Activated gamma-delta T cell (primary cell): ENCODE measurements around the gene FBXO21.
"Not testable (repeated sequence)": the region's sequence is repeated elsewhere in the genome, so short reads cannot be mapped to it uniquely, and the experiment has no call there.

Experiments
- DNase-seq: peaks from one replicate; lab custom pipeline; 2025; lab: John Stamatoyannopoulos, UW

The FBXO21 gene

DNA sequence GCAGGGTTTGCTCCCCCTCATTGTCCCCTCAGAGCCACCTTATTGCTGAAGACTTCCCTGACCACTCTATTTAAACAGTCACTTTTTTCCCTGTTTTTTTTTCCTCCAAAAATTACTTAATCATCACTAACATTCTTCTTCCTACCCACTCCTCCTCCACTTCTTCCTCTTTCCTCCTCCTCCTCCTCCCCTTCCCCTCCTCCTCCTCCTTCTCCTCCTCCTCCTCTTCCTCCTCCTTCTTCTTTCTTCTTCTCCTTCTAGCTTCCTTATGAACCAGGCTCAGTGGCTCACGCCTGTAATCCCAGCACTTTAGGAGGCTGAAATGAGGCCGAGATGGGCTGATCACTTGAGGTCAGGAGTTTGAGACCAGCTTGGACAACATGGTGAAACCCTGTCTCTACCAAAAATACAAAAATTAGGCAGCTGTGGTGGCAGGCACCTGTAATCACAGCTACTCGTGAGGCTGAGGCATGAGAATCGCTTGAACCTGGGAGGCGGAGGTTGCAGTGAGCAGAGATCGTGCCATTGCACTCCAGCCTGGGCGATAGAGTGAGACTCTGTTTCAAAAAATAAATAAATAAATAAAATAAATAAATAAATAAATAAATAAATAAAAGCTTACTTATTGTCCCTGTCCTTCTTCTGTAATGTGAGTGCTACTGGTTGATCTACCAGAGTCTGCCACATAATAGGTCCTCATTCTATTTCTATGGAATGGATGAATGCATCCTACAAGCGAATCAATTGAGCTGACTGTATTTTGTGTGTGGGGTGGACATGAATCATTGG is 9.9 kb upstream of the FBXO21 start:
- not testable (repeated sequence) for DNase-seq

GRCh38 chr12:117196334-117196733 is 6.1 kb upstream of the FBXO21 start:
- not testable (repeated sequence) for DNase-seq

- not testable (repeated sequence) for DNase-seq
These were observed 4.8 kb upstream of the FBXO21 start for GRCh38 chr12:117195027-117195426.

DNA sequence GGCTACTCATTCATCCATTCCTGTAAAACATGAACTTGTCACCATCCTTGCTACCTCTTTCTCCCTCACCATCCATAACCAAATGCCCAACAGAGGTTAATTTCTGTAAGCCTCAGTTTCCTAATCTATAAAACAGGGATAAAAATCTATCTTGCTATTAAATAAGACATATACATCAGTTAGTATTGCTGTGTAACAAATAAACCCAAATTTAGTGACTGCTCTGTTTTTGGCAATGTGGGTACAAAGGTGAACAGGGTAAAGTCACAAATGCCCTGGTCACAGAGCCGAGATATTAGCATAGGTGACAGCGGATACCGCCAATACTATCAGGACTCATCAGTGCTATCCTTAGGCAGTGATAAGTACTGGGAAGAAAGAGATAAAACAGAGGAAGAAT is 3.6 kb upstream of the FBXO21 start:
- no peak for DNase-seq

DNA sequence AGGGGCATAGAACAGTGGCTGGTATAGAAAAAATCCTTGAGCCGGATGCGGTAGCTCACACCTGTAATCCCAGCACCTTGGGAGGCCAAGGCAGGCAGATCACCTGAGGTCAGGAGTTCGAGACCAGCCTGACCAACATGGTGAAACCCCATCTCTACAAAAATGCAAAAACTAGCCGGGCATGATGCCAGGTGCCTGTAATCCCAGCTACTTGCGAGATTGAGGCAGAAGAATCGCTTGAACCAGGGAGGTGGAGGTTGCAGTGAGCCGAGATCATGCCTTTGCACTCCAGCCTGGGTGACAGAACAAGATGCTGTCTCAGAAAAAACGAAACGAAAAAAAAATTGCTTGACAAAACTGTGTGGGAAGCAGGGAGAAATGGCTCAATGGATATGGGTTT is 2.3 kb upstream of the FBXO21 start:
- not testable (repeated sequence) for DNase-seq

DNA sequence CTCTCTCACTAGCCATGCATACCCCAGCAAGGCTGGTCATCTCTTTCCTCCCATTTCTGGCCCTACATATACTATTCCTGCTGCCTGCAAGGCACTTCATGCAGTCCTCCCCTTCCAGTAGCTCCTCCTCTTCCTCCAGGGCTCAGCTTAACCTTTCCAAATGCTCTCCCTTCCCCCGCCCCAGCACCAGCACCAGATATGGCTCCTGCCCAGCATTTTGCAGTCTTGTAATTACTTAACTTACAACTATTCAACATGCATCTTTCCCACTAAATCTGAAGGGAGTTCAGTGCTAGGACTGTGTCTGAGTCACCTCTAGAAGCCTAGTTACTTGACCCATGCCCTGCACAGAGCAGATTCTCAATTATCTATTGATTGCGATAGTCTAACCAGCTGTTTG is 1.8 kb upstream of the FBXO21 start:
- no peak for DNase-seq

- DNase-seq = peak; percentile 30
These were observed 503 bp downstream of the FBXO21 start for GRCh38 chr12:117189725-117190209.

- no peak for DNase-seq
These were observed 1.1 kb downstream of the FBXO21 start for GRCh38 chr12:117188961-117189724.

- DNase-seq = no peak
These were observed 2.1 kb downstream of the FBXO21 start for GRCh38 chr12:117188121-117188665.

DNA sequence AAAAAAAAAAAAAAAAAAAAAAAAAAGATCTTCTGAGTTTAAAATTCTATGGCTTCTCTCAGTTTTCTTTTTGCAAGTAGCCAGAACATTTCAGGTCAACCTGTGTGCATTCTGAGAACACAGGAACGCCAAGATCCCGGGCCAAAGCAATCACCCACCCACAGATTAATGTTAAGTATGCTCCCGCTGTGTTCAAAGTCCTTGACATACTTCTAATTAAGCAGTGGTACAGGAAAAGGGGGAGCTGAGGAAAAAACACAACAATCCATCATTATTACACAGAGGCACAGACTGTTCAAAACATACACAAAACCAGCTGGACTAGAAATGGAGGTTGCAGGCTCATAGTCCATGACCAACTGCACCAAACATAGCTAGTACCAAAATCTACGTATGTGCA is 2.8 kb downstream of the FBXO21 start:
- DNase-seq = no peak

DNA sequence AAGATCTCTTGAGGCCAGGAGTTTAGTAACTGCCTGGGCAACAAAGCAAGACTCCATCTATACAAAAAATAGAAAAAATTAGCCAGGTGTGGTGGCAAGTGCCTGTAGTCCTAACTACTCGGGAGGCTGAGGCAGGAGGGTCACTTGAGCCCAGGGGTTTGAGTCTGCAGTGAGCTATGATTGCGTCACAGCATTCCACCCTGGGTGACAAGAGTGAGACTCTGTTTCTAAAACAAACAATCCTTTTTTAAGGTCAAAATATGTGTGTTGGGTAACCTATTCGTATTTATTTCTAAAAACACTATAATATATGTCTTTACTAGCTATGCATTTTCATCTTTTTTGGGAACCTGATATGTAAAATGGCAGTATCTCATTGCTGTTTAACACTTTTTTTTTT is 7.4 kb downstream of the FBXO21 start:
- DNase-seq = no peak

DNA sequence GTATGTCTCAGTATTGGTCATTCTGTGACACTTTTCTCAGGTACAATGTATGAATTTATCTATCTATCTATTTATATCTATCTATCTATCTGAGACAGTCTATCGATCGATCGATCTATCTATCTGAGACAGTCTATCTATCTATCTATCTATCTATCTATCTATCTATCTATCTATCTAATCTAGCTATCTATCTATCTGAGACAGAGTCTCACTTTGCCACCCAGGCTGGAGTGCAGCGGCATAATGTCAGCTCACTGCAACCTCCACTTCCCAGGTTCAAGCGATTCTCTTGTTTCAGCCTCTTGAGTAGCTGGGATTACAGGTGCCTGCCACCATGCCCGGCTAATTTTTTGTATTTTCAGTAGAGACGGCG is 8.8 kb downstream of the FBXO21 start:
- DNase-seq = not testable (repeated sequence)

DNA sequence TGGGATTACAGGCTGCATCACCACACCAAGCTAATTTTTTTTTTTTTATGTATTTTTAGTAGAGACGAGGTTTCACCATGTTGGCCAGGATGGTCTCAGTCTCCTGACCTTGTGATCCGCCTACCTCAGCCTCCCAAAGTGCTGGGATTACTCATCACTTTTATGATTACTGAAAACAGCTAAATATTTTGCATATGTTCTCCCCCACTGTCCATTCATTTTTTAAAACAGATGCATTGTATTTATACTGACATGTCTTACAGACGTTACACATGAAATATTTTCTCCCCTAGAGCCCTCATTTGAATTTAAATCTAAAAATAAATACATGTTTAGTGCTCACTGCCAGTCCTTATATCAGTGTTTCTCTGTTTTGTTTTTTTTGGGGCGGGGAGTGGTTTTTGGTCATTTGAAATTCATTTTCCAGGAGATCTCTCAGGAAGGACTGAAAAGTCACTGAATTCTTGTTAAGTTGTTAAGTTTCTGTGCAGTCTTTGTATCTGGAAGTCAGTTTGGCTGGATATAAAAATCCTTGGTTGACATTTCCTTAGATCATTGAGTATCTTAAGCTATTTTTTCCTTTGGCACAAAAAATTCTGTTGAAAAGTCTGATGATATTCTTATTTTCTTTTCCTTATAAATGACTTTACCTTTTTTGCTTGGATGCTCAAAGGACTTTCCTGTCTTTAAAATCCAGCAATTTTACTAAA is 9.4 kb downstream of the FBXO21 start:
- DNase-seq = no peak

GRCh38 chr12:117178745-117179144 is 11.5 kb downstream of the FBXO21 start:
- DNase-seq = no peak

- no peak for DNase-seq
These were observed 12.0 kb downstream of the FBXO21 start for GRCh38 chr12:117178301-117178700.

- DNase-seq = no peak
These were observed 18.1 kb downstream of the FBXO21 start for GRCh38 chr12:117172168-117172567.

DNA sequence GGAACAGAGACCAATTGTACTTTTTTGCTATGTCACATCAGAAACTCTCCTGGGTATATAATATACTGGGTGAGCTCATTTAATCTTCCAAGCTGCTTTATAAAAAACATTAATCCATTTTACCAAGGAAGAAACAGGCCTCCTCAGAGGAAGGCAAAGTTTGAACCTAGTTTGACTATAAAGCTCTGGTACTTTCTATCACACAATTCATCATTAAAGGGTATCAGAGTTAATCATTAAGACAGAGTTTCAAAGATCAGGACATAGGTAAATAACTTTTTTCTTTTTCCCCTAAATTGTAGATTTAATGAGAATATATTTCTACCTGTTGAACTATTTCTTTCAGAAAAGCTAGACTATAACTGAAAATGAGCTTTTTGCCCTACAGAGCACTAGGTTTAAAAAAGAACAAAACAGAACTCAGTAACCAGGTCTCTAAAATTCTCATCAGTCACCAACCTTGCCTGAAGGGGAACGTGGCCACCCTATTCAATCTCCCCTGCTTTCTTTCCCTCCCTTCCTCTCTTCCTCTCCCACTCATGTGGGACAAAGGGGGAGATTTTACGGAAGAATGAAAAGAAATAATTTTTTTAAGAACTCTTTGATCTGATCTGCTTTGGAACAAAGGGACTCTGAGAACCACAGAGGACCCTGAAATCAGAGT is 18.6 kb downstream of the FBXO21 start:
- DNase-seq = no peak

- DNase-seq = no peak
These were observed 20.7 kb downstream of the FBXO21 start for GRCh38 chr12:117169548-117169947.

- no peak for DNase-seq
These were observed 21.3 kb downstream of the FBXO21 start for GRCh38 chr12:117168976-117169375.

DNA sequence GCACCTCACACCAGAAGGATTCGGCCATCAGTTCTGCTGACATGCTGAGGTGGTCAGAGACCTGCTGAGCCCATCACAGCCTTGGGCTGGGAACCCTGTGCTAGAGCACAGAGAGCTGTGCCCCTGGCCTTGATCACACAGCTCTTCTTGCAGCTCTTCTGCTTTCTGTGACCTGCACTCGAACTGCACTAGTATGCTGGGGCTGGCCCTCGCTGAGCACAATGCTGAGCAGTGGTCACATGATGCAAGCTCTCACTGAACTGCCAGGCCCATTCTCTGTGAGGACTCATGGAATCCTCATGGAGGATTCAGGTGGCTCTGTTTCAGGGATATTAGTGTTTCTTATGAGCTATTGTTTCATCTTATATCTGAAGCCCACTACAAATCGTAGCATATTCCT is 22.5 kb downstream of the FBXO21 start:
- DNase-seq = no peak

- DNase-seq = no peak
These were observed 24.2 kb downstream of the FBXO21 start for GRCh38 chr12:117166107-117166506.

DNA sequence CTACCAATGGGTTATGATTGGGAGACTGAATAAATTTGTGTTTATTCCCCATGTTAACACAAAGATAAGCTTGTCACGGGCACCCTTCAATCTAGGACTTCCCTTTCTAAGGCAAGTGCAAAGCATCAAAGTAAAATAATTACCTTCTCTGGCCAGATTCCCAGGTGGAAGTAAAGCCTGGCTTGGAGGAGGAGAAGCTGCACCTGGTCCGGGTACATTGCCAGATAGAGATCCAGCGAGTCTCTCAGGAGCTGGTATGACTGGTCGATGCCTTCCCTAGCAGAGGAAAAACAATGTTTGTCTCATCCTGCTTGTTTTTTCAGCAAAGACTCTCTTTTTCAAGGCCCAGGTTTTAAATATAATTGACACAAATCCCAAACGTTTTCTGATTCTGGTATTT is 24.9 kb downstream of the FBXO21 start:
- DNase-seq = no peak
